Posterior vena cava (tissue), 2 donors: ENCODE results near the gene FLG2. TPM values are rescaled to one million over a fixed set of nuclear protein-coding genes. Genes with fewer than 3 reads are reported as not detected.

ENCODE experiments used
- DNase-seq: peaks from one replicate; pipeline ENCODE4 v3.0.0-alpha.2; 2020; ENCODE audit warnings: low spot score
- intact Hi-C, 2 donors: fragments of 100-400 bp; cut with DNase I; formaldehyde crosslinking; loops; one replicate each; pipeline versions ENCODE4 v1.14.1 to v1.14.2; 2022 to 2023
- long read RNA-seq, 2 donors: library from polyadenylated mRNA; unstranded; transcript quantifications; one replicate each; pipeline ENCODE4 v2.0.0, GENCODE V29; 2020 to 2021
- total RNA-seq, 2 donors: library from RNA; stranded (reverse); fragmentation: NEBNext Ultra II Directional; extraction: Animal tissue kit (Norgen Biotek cat#: 25700); gene quantifications; one replicate each; pipeline ENCODE4 v1.2.1, GENCODE V29; 2021
- donor health status: DM: yes; HTN: yes; CAD: no.
- donor health status: DM: yes; HTN: yes; CAD: no.

Gene FLG2
- total RNA-seq, result not detected
- long read RNA-seq, donor 1, result 0 reads
- long read RNA-seq, donor 2, result 0 reads

DNA sequence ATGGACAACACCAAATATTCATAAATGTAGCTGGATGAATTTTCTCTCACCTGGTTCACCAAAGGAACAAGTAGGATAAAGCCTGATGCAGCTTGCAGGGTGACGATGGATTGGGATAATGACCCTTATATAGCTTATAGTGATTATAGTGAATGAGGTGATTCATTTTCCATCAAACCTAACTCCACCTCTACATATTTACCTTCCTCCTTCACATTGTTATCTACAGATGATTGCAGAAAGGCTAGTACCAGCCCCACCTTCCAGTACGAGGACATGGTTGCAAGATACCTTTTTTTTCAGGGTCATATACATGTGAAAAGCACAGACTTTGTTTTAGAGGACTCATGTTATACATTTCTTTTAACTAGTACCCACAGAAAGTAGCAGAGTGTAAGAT, at the start of gene FLG2:
Gene FLG2, minus strand, starts transcription at position 101 of the 400 bp plus-strand sequence. CDS start 1,122 bp downstream, outside the sequence.
- DNase-seq, result no peak
- intact Hi-C loops, result no loop called here

DNA sequence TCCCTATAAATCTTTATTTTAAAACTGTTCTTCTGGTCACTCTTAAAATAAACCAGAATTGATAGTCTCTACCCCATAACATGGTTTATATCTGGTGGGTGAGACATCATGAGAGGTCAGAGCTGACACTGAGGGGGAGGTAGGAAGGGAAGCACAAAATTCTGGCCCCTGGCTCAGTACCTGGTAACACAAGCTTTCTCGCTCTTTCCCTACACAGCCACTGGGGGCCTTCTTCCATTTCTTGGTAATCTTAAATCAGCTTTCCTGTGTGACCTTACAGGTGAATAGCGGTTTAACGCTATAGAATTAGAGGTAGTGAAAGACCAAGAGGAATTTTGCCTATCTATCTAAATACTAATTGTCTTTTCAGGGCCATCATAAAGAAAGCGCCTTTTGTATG, 48.9 kb upstream of the FLG2 start:
- DNase-seq, result no peak
- intact Hi-C loops, result no loop called here

GRCh38 chr1:152398812-152399698, 39.2 kb upstream of the FLG2 start:
- no peak for DNase-seq
- intact Hi-C loops, result no loop called here

- intact Hi-C loops, result no loop called here
- no peak for DNase-seq
Measured at GRCh38 chr1:152397474-152397873, 37.7 kb upstream of the FLG2 start.

- intact Hi-C loops, result loop anchor here in 1 of 2 donors (2.0 kb wide), 1 partner anchor 37 kb away; no protein-coding TSS in a partner anchor
- no peak for DNase-seq
Measured at GRCh38 chr1:152394151-152394550, 34.3 kb upstream of the FLG2 start.

GRCh38 chr1:152392909-152393308, 33.1 kb upstream of the FLG2 start:
- DNase-seq, result no peak
- intact Hi-C loops, result no loop called here

- DNase-seq, result no peak
- intact Hi-C loops, result no loop called here
Measured at GRCh38 chr1:152388889-152389288, 29.1 kb upstream of the FLG2 start.

DNA sequence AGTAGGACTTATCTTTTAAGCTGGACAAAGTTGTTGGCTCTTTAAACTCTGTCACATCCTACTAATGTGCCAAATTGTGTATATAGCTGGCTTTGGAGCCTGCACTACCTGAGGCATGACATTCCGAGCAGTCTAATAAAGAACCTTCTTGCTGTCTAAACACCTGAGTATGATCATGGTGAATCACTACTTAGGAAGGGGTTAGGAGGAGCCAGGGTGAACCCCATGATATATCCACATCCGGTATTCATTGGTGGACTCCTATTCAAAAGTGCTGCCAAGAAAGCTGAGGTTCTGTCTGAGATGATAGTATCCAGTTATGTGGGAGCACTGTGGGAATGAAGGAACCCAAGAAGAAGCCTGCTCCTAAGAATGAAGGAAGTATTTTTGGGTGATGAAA, 27.1 kb upstream of the FLG2 start:
- intact Hi-C loops, result no loop called here
- DNase-seq, result no peak

DNA sequence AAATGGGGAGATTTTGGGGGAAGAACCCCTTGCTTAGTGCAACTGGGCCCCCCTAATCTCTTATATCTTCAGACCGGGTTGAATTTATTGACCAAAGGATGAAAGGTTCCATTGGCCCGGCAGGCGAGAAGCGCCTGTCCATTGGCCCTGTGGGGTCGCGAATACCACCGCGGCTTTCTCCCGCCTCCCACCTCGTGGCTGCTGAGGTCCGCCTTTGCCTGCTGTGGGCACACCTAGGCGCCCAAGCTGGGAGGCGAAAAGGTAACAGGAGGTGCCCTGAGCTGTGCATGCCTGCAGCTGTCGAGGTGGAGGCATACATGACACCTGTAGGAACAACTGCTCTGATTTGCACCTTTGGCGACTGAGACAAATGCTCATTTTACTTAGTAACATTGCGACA, 21.1 kb upstream of the FLG2 start:
- intact Hi-C loops, result no loop called here
- no peak for DNase-seq

DNA sequence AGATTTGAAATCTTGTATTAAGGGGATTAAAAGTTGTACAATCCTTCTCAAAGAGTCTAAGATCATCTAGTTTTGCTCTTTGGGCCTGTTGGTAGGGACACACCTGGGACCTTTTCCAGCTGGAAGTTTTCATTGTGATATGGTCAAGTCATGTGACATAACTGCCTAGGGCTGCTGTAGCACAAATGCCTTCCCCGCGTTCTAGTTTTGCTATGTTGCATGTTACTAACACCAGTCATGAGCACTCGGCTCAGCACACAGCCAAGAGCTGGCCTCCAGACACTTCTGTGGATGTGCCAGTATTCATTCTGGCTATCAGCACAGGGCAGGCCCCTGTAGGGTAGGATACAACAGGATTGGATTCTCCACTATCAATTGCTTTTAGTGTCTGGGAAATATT, 14.6 kb upstream of the FLG2 start:
- intact Hi-C loops, result no loop called here
- DNase-seq, result no peak

GRCh38 chr1:152372672-152373071, 12.9 kb upstream of the FLG2 start:
- DNase-seq, result no peak
- intact Hi-C loops, result no loop called here

DNA sequence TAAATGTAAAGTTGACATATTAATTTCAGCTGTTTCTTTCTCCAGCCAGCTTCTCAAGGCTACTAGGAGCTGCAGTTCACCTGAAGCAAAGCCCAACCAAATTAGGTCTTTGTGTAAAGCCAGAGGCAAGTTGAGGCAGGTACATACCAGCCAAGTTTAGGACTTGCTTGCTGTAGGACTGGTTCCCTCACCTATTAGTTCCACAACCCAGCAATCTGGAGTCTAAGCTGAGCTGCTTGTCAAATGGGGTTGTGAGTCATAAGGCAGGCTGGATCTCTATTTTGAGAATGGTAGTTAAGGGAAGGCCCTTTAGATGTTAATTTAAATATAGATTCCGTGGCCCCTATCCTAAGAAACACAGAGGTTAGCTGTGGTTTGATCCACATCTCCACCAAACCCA, 7.6 kb upstream of the FLG2 start:
- DNase-seq, result no peak
- intact Hi-C loops, result no loop called here

- intact Hi-C loops, result no loop called here
- DNase-seq, result no peak
Measured at GRCh38 chr1:152356736-152357135, 3.1 kb downstream of the FLG2 start.

- intact Hi-C loops, result loop anchor here in 1 of 2 donors (5.0 kb wide), 1 partner anchor 207 kb away; no protein-coding TSS in a partner anchor
- no peak for DNase-seq
Measured at GRCh38 chr1:152349611-152350010, 10.2 kb downstream of the FLG2 start.

GRCh38 chr1:152348447-152348846, 11.4 kb downstream of the FLG2 start:
- intact Hi-C loops, result no loop called here
- DNase-seq, result no peak

GRCh38 chr1:152347116-152347728, 12.6 kb downstream of the FLG2 start:
- intact Hi-C loops, result no loop called here
- DNase-seq, result no peak

- DNase-seq, result no peak
- intact Hi-C loops, result no loop called here
Measured at GRCh38 chr1:152344438-152344837, 15.4 kb downstream of the FLG2 start.

DNA sequence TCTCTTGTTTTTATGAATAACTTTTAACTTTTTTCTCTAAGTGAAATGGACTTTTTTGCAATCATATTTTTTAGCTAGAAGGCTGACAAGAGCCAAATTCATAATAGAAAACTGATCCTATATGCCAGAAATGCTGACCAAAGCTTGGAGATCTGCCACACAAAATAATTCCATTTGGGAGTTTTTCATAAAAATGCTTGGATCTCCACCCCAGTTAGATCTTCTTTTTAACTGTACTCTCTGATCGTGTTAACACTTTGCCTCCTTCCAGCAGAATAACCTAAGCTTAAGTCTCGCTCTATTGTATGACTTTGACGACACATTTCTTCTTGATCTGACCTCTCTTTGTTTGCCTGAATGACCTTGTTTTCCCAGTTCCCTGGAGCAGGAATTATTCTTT, 16.8 kb downstream of the FLG2 start:
- intact Hi-C loops, result no loop called here
- DNase-seq, result no peak

- no peak for DNase-seq
- intact Hi-C loops, result no loop called here
Measured at GRCh38 chr1:152335399-152335798, 24.4 kb downstream of the FLG2 start.

DNA sequence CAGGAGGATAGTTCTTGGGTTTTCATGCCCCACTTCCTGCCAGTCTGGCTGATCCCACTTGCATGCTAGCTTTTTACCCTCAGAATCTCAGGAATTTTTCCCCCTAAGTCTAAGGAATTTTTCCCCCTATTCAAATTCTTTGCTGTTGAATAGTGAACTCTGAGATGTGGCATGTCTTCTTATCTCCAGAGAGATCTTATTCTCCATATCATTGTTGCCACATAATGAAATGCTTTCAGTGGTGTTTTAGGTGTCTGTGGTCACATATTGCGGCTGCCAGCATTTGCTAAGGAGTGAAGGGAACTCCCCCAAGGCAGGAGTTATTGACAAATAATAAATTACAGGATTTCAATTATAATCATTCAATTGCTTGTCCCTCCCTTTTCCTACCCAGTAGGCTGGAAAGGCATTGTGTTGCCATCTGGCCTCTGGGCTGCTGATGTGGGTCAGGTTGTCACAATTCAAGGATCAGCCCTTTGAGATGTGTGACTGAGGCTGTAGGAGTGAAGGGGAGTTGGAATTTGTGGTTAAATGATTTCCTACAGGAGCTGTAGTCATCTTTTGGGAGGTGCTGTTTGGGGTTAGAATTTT, 30.9 kb downstream of the FLG2 start:
- intact Hi-C loops, result no loop called here
- no peak for DNase-seq
